H1 (cell line): ENCODE data around the gene MTFP1.

Experiments used
- BACH1 ChIP-seq: IDR thresholded peaks from 2 replicates; pipeline ENCODE4 v1.6.1; 2012; ENCODE audit warnings: low read length, improper control_type of control experiment
- BRCA1 ChIP-seq: IDR thresholded peaks from 2 replicates; pipeline ENCODE4 v1.6.1; 2012; ENCODE audit warnings: low read depth, low read length, improper control_type of control experiment
- CHD2 ChIP-seq: IDR thresholded peaks from 2 replicates; pipeline ENCODE4 v1.6.1; 2012; ENCODE audit warnings: low read length, improper control_type of control experiment
- EZH2 ChIP-seq: fragments of 200-600 bp; sonication (generic); IDR thresholded peaks from 2 replicates; pipeline ENCODE4 v1.7.1; 2012; ENCODE audit warnings: low read depth, mild to moderate bottlenecking, moderate library complexity, low read length, inconsistent platforms; ENCODE audit not compliant: severe bottlenecking
- JUND ChIP-seq: IDR thresholded peaks from 2 replicates; pipeline ENCODE4 v1.6.1; 2011; ENCODE audit warnings: mild to moderate bottlenecking, improper control_type of control experiment, low read length
- KDM5A ChIP-seq: fragments of 200-600 bp; IDR thresholded peaks from 2 replicates; pipeline ENCODE4 v1.7.1; 2012; ENCODE audit warnings: mild to moderate bottlenecking, low read length, inconsistent platforms, mixed read lengths
- POLR2A ChIP-seq, 2 experiments: IDR thresholded peaks; 1 replicate in 1 of 2; 2 replicates in 1 of 2; pipeline ENCODE4 v1.6.1; 2011; ENCODE audit warnings: low read depth in 2 of 2, low read length in 2 of 2, mild to moderate bottlenecking in 2 of 2; ENCODE audit errors: control extremely low read depth in 1 of 2
- POLR2AphosphoS5 ChIP-seq: IDR thresholded peaks from 2 replicates; pipeline ENCODE4 v1.6.1; 2011; ENCODE audit warnings: low read depth, low read length
- SIN3A ChIP-seq, 2 experiments: IDR thresholded peaks in 1 of 2; conservative IDR thresholded peaks in 1 of 2; 2 replicates each; pipeline ENCODE4 v1.6.1; 2011 to 2012; ENCODE audit warnings: low read length in 2 of 2, improper control_type of control experiment in 1 of 2, low read depth in 1 of 2, mild to moderate bottlenecking in 1 of 2
- TEAD4 ChIP-seq: IDR thresholded peaks from 2 replicates; pipeline ENCODE4 v1.6.1; 2012; ENCODE audit warnings: low read depth, low read length, inconsistent platforms, mixed read lengths
- TF ChIP-seq, protein P1 (sequence below): IDR thresholded peaks from 2 replicates; pipeline ENCODE4 v1.6.1; 2011; ENCODE audit warnings: low read depth, mild to moderate bottlenecking, low read length; ENCODE audit not compliant: insufficient read depth
- TF ChIP-seq, protein P2 (sequence below), 3 experiments: IDR thresholded peaks; 1 replicate in 2 of 3; 2 replicates in 1 of 3; pipeline versions ENCODE4 v1.5.1 to v1.6.1; 2011; ENCODE audit warnings: low read length in 3 of 3, mild to moderate bottlenecking in 3 of 3, inconsistent platforms in 2 of 3, low read depth in 1 of 3, moderate library complexity in 1 of 3; ENCODE audit not compliant: insufficient read depth in 1 of 3; ENCODE audit errors: control extremely low read depth in 1 of 3
- TF ChIP-seq, protein P3 (sequence below): IDR thresholded peaks from 2 replicates; pipeline ENCODE4 v1.6.1; 2012; ENCODE audit warnings: inconsistent platforms

DNA sequence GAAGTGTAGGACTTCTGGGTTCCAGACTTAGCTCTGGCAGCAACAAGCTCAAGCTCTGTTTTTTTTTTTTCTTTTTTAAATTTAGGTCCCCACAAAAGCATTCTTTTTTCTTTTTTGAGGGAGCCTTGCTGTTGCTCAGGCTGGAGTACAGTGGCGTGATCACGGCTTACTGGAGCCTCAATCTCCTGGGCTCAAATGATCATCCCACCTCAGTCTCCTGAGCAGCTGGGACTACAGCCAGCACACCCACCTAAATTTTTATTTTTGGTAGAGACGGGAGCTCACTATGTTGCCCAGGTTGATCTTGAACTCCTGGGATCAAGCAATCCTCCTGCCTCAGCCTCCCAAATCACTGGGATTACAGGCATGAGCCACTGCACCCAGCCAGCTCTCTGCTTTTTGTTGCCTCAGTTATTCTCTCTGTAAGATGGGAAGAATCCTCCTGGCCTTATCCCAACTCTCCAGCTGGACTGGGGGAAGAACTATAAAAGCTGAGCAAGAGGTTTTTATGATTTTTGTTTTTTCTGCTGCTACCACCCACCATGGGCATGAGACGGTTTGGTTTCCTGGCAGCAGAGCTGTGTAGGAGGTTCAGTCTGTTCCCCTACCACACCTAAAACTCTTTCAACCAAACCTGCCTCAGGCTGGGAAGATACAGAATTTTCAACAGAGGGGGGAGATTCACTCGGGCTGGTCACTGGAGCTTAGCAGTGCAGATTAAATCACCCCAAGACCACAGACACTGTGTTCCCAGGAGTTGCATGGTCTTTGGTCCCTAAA lies 11.6 kb upstream of the MTFP1 start:
- TF ChIP-seq TEAD4, result no peak
- no peak for TF ChIP-seq JUND
- TF ChIP-seq KDM5A, result no peak
- TF ChIP-seq, protein P1, sequence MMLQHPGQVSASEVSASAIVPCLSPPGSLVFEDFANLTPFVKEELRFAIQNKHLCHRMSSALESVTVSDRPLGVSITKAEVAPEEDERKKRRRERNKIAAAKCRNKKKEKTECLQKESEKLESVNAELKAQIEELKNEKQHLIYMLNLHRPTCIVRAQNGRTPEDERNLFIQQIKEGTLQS, result no peak
- TF ChIP-seq POLR2A (IDR thresholded peaks at IDR 0.05; ENCODE audit: control extremely low read depth in 1 of 2, low read depth in 2 of 2, low read length in 2 of 2), result no peak
- no peak for TF ChIP-seq CHD2
- TF ChIP-seq, protein P2, sequence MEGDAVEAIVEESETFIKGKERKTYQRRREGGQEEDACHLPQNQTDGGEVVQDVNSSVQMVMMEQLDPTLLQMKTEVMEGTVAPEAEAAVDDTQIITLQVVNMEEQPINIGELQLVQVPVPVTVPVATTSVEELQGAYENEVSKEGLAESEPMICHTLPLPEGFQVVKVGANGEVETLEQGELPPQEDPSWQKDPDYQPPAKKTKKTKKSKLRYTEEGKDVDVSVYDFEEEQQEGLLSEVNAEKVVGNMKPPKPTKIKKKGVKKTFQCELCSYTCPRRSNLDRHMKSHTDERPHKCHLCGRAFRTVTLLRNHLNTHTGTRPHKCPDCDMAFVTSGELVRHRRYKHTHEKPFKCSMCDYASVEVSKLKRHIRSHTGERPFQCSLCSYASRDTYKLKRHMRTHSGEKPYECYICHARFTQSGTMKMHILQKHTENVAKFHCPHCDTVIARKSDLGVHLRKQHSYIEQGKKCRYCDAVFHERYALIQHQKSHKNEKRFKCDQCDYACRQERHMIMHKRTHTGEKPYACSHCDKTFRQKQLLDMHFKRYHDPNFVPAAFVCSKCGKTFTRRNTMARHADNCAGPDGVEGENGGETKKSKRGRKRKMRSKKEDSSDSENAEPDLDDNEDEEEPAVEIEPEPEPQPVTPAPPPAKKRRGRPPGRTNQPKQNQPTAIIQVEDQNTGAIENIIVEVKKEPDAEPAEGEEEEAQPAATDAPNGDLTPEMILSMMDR (IDR thresholded peaks at IDR 0.05; ENCODE audit: control extremely low read depth in 1 of 3, insufficient read depth in 1 of 3, low read depth in 1 of 3, low read length in 3 of 3), result no peak
- TF ChIP-seq BACH1, result no peak
- no peak for TF ChIP-seq POLR2AphosphoS5
- TF ChIP-seq BRCA1, result no peak
- no peak for TF ChIP-seq EZH2
- TF ChIP-seq SIN3A (conservative IDR thresholded peaks at IDR 0.05 in 1 of 2, IDR thresholded peaks at IDR 0.05 in 1 of 2; ENCODE audit: low read depth in 1 of 2, low read length in 2 of 2), result no peak
- TF ChIP-seq, protein P3, sequence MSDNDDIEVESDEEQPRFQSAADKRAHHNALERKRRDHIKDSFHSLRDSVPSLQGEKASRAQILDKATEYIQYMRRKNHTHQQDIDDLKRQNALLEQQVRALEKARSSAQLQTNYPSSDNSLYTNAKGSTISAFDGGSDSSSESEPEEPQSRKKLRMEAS, result no peak
